ENCODE measurements around the gene LRRC32.

Gene LRRC32

GRCh38 chr11:76637491-76638269, 32.9 kb downstream of the LRRC32 start:
- TF ChIP-seq POLR2A (IDR thresholded peaks at IDR 0.05; ENCODE audit: low read depth, low read length) (no peak; the same call in 1 of the 2 replicates), POLR2AphosphoS5 (IDR thresholded peaks at IDR 0.05; ENCODE audit: low read depth, low read length) (no peak), TAF1 (IDR thresholded peaks at IDR 0.05; ENCODE audit: borderline replicate concordance, low read depth, low read length) (no peak)
- DNase-seq (ENCODE audit: insufficient read length) (no peak), FAIRE-seq (peak; percentile 86)

- FAIRE-seq (no peak), DNase-seq (ENCODE audit: insufficient read length) (no peak)
- TF ChIP-seq TAF1 (IDR thresholded peaks at IDR 0.05; ENCODE audit: borderline replicate concordance, low read depth, low read length) (no peak), POLR2A (IDR thresholded peaks at IDR 0.05; ENCODE audit: low read depth, low read length) (no peak), POLR2AphosphoS5 (IDR thresholded peaks at IDR 0.05; ENCODE audit: low read depth, low read length) (no peak)
Measured at GRCh38 chr11:76636826-76637460, 33.6 kb downstream of the LRRC32 start.

GRCh38 chr11:76635991-76636738, 34.4 kb downstream of the LRRC32 start:
- FAIRE-seq (peak; percentile 67), DNase-seq (ENCODE audit: insufficient read length) (no peak)
- TF ChIP-seq POLR2A (IDR thresholded peaks at IDR 0.05; ENCODE audit: low read depth, low read length) (no peak), POLR2AphosphoS5 (IDR thresholded peaks at IDR 0.05; ENCODE audit: low read depth, low read length) (no peak), TAF1 (IDR thresholded peaks at IDR 0.05; ENCODE audit: borderline replicate concordance, low read depth, low read length) (no peak)

- no peak for DNase-seq (ENCODE audit: insufficient read length)
- FAIRE-seq, result peak; percentile 21
- TF ChIP-seq POLR2A (IDR thresholded peaks at IDR 0.05; ENCODE audit: low read depth, low read length) (no peak), POLR2AphosphoS5 (IDR thresholded peaks at IDR 0.05; ENCODE audit: low read depth, low read length) (no peak), TAF1 (IDR thresholded peaks at IDR 0.05; ENCODE audit: borderline replicate concordance, low read depth, low read length) (no peak)
Measured at GRCh38 chr11:76634886-76635285, 35.7 kb downstream of the LRRC32 start.

- DNase-seq (ENCODE audit: insufficient read length) (no peak), FAIRE-seq (no peak)
- TF ChIP-seq POLR2A (IDR thresholded peaks at IDR 0.05; ENCODE audit: low read depth, low read length) (no peak), POLR2AphosphoS5 (IDR thresholded peaks at IDR 0.05; ENCODE audit: low read depth, low read length) (no peak), TAF1 (IDR thresholded peaks at IDR 0.05; ENCODE audit: borderline replicate concordance, low read depth, low read length) (no peak)
Measured at GRCh38 chr11:76632492-76632891, 38.1 kb downstream of the LRRC32 start.

GRCh38 chr11:76631566-76632308, 38.8 kb downstream of the LRRC32 start:
- no peak for FAIRE-seq
- TF ChIP-seq TAF1 (IDR thresholded peaks at IDR 0.05; ENCODE audit: borderline replicate concordance, low read depth, low read length) (no peak), POLR2A (IDR thresholded peaks at IDR 0.05; ENCODE audit: low read depth, low read length) (no peak), POLR2AphosphoS5 (IDR thresholded peaks at IDR 0.05; ENCODE audit: low read depth, low read length) (no peak)
- DNase-seq (ENCODE audit: insufficient read length), result no peak

GRCh38 chr11:76630600-76631281, 39.8 kb downstream of the LRRC32 start:
- DNase-seq (ENCODE audit: insufficient read length) (no peak), FAIRE-seq (no peak)
- TF ChIP-seq POLR2A (IDR thresholded peaks at IDR 0.05; ENCODE audit: low read depth, low read length), result no peak
- TF ChIP-seq TAF1 (IDR thresholded peaks at IDR 0.05; ENCODE audit: borderline replicate concordance, low read depth, low read length), result no peak
- TF ChIP-seq POLR2AphosphoS5 (IDR thresholded peaks at IDR 0.05; ENCODE audit: low read depth, low read length), result no peak

GRCh38 chr11:76629853-76630599, 40.5 kb downstream of the LRRC32 start:
- FAIRE-seq (peak; percentile 30), DNase-seq (ENCODE audit: insufficient read length) (no peak)
- TF ChIP-seq POLR2A (IDR thresholded peaks at IDR 0.05; ENCODE audit: low read depth, low read length) (no peak), POLR2AphosphoS5 (IDR thresholded peaks at IDR 0.05; ENCODE audit: low read depth, low read length) (no peak), TAF1 (IDR thresholded peaks at IDR 0.05; ENCODE audit: borderline replicate concordance, low read depth, low read length) (no peak)

GRCh38 chr11:76629116-76629852, 41.3 kb downstream of the LRRC32 start:
- no peak for DNase-seq (ENCODE audit: insufficient read length)
- FAIRE-seq, result peak; percentile 86
- TF ChIP-seq POLR2AphosphoS5 (IDR thresholded peaks at IDR 0.05; ENCODE audit: low read depth, low read length), result no peak
- no peak for TF ChIP-seq TAF1 (IDR thresholded peaks at IDR 0.05; ENCODE audit: borderline replicate concordance, low read depth, low read length)
- no peak for TF ChIP-seq POLR2A (IDR thresholded peaks at IDR 0.05; ENCODE audit: low read depth, low read length)
